ENCODE results near the gene CLEC16A. TPM values are rescaled to one million over a fixed set of nuclear protein-coding genes. Genes with fewer than 3 reads are reported as not detected.
"Not testable (repeated sequence)": the region's sequence is repeated elsewhere in the genome, so short reads cannot be mapped to it uniquely, and the experiment has no call there.

CLEC16A gene
- total RNA-seq, 4 donors from 2014 or later, result 19.9 to 38.3 (median 35.0) TPM

GRCh38 chr16:10923650-10924214 is 20.6 kb upstream of the CLEC16A start:
- TF ChIP-seq EP300 (IDR thresholded peaks at IDR 0.05) (no peak), POLR2AphosphoS5 (IDR thresholded peaks at IDR 0.05) (peak; percentile 63)
- Histone ChIP-seq H3K27me3 (no peaks in the 10 kb centered on the region), H3K27ac (peak overlapping the region in 3 of 4 donors; percentile 71 to 79 (median 76)), H3K36me3 (peaks cover 0 to 51% of the 10 kb centered on the region in 2 donors), H3K4me3 (no peak overlapping the region), H3K4me1 (peaks cover 0 to 62% (median 26%) of the 10 kb centered on the region in 3 donors), H3K9me3 (peaks cover 0 to 6% (median 0%) of the 10 kb centered on the region in 3 donors)
- ATAC-seq, result peak; percentile 81
- 81 to 83% methylated on average over 2 to 11 of the region's 14 CpGs for WGBS, 2 donors (ENCODE audit: low coverage in 1 of 2)

- H3K4me1 ChIP-seq, result peaks cover 0 to 60% (median 22%) of the 10 kb centered on the region in 3 donors
- H3K36me3 ChIP-seq, result peaks cover 0 to 65% of the 10 kb centered on the region in 2 donors
- H3K27me3 ChIP-seq, H3K9me3 ChIP-seq, H3K27ac ChIP-seq, ATAC-seq, H3K4me3 ChIP-seq: not testable (repeated sequence)
- 82% methylated on average over 3 of the region's 3 CpGs; no CpG with 5 or more reads in 1 of the 2 donors for WGBS, 2 donors (ENCODE audit: low coverage in 1 of 2)
Measured at GRCh38 chr16:10925285-10925684, 19.1 kb upstream of the CLEC16A start.

GRCh38 chr16:10926094-10926493 is 18.3 kb upstream of the CLEC16A start:
- Histone ChIP-seq H3K27ac (no peak overlapping the region), H3K36me3 (peaks cover 0 to 73% of the 10 kb centered on the region in 2 donors), H3K4me1 (peaks cover 0 to 60% (median 22%) of the 10 kb centered on the region in 3 donors), H3K9me3 (peaks cover 0 to 6% (median 0%) of the 10 kb centered on the region in 3 donors), H3K27me3 (no peaks in the 10 kb centered on the region), H3K4me3 (no peak overlapping the region)
- TF ChIP-seq POLR2AphosphoS5 (IDR thresholded peaks at IDR 0.05) (no peak), CTCF (IDR thresholded peaks at IDR 0.05) (no peak), POLR2A (IDR thresholded peaks at IDR 0.05) (no peak), EP300 (IDR thresholded peaks at IDR 0.05) (no peak)
- WGBS, 2 donors (ENCODE audit: low coverage in 1 of 2), result 0 to 100% methylated on average over 1 to 2 of the region's 4 CpGs
- no peak for ATAC-seq

GRCh38 chr16:10926867-10927266 is 17.5 kb upstream of the CLEC16A start:
- Histone ChIP-seq H3K4me3 (no peak overlapping the region), H3K27me3 (no peaks in the 10 kb centered on the region), H3K9me3 (peaks cover 0 to 6% (median 0%) of the 10 kb centered on the region in 3 donors), H3K4me1 (peaks cover 0 to 57% (median 18%) of the 10 kb centered on the region in 3 donors), H3K36me3 (peaks cover 0 to 81% of the 10 kb centered on the region in 2 donors), H3K27ac (no peak overlapping the region)
- 94 to 97% methylated on average over 5 of the region's 5 CpGs for WGBS, 2 donors (ENCODE audit: low coverage in 1 of 2)
- no peak for ATAC-seq
- no peak for TF ChIP-seq EP300 (IDR thresholded peaks at IDR 0.05)
- no peak for TF ChIP-seq POLR2A (IDR thresholded peaks at IDR 0.05)
- TF ChIP-seq POLR2AphosphoS5 (IDR thresholded peaks at IDR 0.05), result no peak
- no peak for TF ChIP-seq CTCF (IDR thresholded peaks at IDR 0.05)

GRCh38 chr16:10927497-10928112 is 16.8 kb upstream of the CLEC16A start:
- Histone ChIP-seq H3K4me1 (peaks cover 0 to 50% (median 11%) of the 10 kb centered on the region in 3 donors), H3K36me3 (peaks cover 0 to 87% of the 10 kb centered on the region in 2 donors), H3K4me3 (no peak overlapping the region), H3K27me3 (no peaks in the 10 kb centered on the region), H3K27ac (no peak overlapping the region), H3K9me3 (peaks cover 0 to 6% (median 0%) of the 10 kb centered on the region in 3 donors)
- WGBS, 2 donors (ENCODE audit: low coverage in 1 of 2), result 87 to 97% methylated on average over 6 to 11 of the region's 11 CpGs
- no peak for ATAC-seq
- TF ChIP-seq CTCF (IDR thresholded peaks at IDR 0.05), result no peak
- no peak for TF ChIP-seq EP300 (IDR thresholded peaks at IDR 0.05)
- TF ChIP-seq POLR2AphosphoS5 (IDR thresholded peaks at IDR 0.05), result no peak
- no peak for TF ChIP-seq POLR2A (IDR thresholded peaks at IDR 0.05)

GRCh38 chr16:10929097-10929496 is 15.3 kb upstream of the CLEC16A start:
- WGBS, 2 donors (ENCODE audit: low coverage in 1 of 2), result no CpG with 5 or more reads among the region's 12 CpGs
- ATAC-seq, H3K27me3 ChIP-seq, H3K27ac ChIP-seq, H3K9me3 ChIP-seq, H3K4me3 ChIP-seq: not testable (repeated sequence)
- H3K36me3 ChIP-seq, result peaks cover 0 to 96% of the 10 kb centered on the region in 2 donors
- H3K4me1 ChIP-seq, result peaks cover 0 to 49% (median under 1%) of the 10 kb centered on the region in 3 donors

Data from gastroesophageal sphincter (tissue), 4 donors.